HT-29 (cell line): Measurements from ENCODE around the gene PRRC2A. TPM values are rescaled to one million over a fixed set of nuclear protein-coding genes. Genes with fewer than 3 reads are reported as not detected.
"Not testable (repeated sequence)": the region's sequence is repeated elsewhere in the genome, so short reads cannot be mapped to it uniquely, and the experiment has no call there.

Experiments used
- DNase-seq: peaks from one replicate; pipeline ENCODE4 v3.0.0-alpha.2; 2015; ENCODE audit warnings: low spot score
- total RNA-seq: library from RNA; depleted of rRNA; stranded (reverse); fragments of >200 nt; shearing (Covaris generic); gene quantifications from 2 replicates; pipeline ENCODE4 v1.2.3, GENCODE V29; 2014

PRRC2A gene
- total RNA-seq, 1 experiment from 2014 or later = 172 TPM

DNA sequence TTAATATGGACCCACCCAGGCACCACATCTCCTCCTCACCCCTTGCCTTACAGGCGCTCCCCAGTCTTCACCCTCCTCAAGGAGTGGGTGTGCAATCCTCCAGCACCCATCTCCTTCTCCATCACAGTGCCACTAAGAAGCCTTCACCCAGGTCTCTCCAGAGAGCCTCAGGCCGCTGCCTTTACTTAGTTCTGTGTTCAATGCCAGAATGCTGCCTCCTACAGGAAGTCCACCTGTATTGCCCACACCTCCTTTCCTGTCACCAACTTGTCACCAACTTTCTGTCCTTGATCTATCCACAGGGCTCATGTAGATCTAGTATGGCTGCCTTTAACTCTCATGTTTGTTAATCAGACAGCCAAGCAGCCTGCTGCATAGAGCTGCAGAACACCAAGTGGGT, 35.0 kb upstream of the PRRC2A start:
- peak; percentile 32 for DNase-seq

DNA sequence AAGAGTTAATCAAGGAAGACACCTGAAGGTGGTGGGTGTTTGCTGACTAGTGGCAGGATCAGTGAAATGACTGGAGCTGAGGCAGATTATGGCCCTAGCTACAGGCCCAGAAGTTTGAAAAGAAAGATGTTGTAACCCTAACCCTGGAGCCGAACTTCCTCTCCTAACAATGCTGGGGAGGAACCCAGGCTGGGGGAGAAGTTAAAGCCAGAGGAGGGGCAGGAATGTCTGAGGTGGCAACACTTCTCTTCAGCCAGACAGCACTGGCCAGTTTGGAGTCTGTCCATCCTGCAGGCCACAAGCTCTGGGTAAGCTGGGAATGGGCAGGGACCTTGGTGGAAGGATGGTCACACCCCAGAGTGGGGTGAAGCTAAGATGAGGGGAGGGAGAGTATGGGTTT, 34.5 kb upstream of the PRRC2A start, which contains the start of gene LST1:
LST1 (plus strand) TSS at position 270 of the 400 bp plus-strand sequence. CDS start 1,023 bp downstream, outside the sequence.
- DNase-seq = no peak

DNA sequence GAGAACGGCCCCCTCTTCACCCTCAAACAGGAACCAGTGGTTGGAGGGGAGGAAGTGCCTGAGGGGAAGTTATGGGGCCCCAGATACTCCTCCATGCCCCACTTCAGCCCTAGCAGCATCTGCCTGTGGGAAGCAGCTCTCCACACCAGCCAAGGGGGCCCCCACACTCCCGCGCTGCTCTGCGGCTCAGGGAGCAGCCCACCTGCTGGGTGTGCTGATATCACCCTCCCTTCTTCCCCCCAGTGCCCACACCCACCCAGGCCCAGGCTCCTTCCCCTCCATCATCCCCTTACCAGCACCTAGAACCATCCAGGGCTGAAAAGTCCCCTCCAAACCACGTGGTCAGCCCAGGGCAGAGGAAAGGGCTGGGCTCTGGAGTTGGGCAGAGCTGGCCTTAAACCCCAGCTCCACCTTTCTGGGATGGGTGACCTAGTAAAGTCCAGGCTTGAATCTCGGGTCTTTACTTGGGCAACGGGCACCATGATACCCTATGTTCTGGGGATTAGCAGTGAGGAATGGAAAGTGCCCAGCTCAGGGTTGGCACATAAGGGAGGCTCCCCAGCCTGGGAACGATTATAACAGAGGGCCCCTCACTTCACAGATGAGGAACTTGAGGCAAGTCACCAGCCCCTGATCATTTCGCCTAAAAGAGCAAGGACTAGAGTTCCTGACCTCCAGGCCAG, 33.8 kb upstream of the PRRC2A start:
- no peak for DNase-seq

DNA sequence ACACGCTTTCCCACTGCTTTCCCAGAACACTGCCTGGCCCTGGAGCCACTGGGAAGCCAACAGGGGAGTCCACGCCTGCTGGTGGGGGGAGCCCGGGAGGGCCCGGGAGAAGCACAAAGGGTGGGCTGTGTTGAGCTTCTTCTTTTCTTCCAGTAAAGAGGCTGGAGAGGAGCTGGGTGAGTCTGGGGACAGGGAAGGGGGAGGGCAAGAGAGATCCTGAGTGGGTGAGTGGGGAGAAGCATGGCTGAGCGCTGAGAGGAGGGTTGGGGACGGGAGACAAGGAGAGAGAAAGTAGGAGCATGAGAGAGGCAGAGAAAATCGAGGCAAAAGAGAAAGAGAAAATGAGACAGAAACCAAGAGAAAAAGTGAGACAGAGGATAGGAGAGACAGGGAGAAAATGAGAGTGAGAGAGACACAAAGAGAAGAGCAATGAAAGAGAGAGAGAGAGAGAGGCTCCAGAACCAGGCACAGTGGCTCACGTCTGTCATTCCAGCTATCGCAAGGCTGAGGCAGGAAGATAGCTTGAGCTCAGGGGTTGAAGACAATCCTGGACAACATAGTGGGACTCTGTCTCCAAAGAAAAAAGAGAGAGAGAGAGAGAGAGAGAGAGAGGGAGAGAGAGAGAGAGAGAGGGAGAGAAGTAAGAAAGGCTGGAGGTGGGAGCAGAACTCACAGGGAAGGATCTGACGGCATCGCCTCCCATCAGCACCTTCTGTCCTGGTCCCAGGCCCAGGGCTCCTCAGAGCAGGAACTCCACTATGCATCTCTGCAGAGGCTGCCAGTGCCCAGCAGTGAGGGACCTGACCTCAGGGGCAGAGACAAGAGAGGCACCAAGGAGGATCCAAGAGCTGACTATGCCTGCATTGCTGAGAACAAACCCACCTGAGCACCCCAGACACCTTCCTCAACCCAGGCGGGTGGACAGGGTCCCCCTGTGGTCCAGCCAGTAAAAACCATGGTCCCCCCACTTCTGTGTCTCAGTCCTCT, 32.4 kb upstream of the PRRC2A start:
- DNase-seq = no peak

DNA sequence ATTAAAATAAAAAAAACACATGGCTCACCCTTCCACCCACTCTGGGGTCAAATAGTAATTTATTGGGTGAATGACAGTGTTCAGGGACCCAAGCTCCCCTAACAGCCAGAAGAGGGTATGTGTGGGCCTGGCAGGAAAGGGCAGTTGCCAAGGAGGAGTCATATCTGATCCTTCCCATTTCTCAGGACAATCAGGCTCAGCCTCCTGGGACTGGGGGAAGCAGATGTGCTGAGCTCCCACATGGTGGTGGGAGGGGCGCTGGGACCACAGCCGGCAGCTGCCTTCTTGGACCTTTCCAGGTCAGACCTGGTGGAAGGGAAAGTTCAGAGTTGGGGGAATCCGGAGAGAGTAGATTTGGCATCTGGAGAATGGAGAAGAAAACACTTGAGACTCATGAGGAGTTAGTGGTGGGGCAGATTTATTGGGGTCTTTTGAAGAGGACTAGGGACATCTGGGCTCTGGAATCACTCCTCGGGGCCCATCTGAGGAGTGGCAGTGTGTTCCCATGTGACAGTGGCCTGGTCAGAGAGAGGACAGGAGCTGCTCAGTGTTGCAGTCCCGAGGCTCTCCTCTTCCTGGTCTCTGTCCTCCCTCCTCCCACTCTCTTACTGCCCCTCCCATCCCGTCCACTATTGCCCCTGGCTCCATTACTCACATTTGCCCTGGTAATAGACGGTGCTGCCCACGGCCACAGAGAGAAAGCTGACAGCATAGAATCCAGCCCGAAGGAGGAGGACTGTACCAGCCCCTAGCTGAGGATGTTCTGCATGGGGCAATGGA, 31.5 kb upstream of the PRRC2A start:
- DNase-seq = no peak

DNA sequence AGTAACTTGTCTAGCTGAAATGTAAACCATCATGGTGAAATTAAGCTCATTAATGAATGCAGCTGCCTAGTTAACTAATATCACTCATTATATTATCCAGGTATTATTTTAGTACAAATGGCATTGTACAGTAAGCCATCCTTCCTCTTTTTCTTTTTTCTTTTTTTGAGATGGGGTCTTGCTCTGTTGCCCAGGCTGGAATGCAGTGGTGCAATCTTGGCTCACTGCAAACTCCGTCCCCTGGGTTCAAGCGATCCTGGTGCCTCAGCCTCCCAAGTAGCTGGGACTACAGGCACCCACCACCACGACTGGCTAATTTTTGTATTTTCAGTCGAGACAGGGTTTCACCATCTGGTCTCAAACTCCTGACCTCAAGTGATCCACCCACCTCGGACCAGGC, 29.8 kb upstream of the PRRC2A start:
- DNase-seq = not testable (repeated sequence)

DNA sequence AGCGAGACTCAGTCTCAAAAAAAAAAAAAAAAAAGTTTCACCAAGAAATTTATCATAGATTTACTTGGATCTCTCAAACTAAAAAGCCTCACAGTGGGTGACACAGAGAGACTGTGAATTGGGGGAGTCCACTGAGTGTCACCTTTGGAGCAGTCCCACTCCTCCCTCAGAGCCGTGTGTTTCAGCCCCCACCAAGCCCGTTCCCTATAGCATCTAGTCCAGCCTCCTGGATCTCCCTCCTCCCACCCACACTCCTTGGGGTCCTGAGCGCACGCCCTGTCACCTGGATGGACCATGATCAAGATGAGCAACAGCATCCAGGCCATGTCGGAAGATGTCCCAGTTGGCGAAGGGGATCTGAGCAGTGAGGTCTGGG, 28.1 kb upstream of the PRRC2A start:
- no peak for DNase-seq

DNA sequence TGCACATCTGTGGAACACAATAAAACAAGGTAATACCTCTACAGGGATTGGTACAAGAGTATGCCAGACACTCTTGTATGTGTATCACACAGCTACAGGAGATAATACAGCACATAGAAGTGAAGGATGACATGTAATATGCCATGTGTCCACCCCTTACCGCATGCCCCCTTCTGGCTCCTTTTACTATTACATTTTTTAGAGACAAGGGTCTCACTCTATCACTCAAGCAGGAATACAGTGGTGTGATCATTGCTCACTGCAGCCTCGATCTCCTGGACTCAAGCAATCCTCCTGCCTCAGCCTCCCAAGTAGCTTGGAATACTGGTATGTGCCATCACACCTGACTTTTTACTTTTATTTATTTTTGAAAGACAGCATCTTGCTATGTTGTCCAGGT, 23.5 kb upstream of the PRRC2A start:
- peak; percentile 42 for DNase-seq

DNA sequence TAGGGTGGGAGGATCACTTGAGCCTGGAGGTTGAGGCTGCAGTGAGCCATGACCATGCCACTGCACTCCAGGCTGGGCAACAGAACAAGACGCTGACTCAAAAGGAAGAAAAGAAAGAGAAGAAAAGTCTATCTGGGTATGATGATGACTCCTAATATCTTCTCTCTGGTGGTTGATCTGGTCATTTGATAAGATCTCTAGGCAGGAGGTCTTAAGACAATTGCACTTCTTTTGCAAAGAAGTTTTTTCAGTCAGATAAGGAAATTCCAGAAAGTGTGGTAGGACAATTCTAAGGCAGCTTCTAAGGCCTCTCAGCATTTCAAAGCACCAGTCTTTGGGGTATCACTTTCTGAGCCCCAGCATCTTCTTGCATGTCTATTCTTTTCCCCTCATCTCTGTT, 13.2 kb upstream of the PRRC2A start:
- DNase-seq = no peak

DNA sequence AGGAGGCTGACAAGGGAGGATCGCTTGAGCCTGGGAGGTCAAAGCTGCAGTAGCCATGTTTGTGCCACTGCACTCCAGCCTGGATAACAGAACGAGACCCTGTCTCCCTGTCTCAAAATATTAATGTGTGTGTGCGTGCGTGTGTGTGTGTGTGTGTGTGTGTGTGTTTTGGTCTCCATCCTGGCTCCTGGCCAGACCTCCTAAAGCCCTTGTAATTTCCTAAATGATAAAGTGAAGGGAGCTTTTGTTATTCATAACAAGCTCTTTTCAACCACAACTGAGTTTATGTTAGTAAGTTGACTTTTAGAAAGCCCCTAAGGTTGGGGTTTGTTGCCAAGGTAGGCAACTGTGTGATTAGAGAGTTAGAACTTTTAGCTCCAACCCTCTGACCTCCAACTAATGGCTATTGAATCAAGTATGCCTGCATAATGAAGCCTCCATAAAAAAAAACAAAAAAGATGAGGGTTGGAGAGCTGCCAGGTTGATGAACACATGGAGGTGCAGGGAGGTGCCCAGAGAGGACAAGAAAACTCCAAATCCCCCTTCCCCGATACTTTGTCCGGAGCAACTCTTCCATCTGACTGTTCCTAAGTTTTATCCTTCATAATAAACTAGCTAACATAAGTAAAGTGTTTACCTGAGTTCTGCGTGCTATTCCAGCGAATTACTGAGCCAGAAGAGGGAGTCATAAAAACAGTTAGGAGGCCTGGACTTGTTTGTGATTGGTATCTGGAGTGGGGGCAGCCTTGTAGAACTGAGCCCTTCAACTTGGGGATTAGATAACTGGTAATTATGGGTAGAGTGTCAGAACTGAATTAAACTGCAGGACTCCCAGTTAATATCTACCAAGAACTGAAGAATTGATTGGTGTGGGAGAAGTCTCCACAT, 10.8 kb upstream of the PRRC2A start:
- no peak for DNase-seq

DNA sequence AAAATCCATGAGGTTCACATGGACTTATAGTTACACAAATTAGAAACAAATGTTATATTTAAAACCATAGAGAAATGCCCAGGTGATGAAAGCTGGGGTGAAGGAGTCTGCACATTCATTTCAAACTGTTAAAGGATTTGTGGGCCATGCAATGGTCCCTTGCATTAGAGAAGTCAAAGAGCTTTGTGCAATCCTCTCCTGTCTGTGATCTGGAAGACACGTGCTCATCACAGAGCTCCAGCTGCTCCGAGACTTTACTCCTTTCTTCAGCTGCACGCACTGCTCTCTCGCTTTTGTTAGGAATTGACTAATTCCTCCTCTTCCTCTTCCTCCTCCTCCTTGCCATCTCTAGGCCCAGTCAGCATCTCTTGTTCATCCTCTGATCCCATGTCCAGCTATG, 9.5 kb upstream of the PRRC2A start:
- no peak for DNase-seq

DNA sequence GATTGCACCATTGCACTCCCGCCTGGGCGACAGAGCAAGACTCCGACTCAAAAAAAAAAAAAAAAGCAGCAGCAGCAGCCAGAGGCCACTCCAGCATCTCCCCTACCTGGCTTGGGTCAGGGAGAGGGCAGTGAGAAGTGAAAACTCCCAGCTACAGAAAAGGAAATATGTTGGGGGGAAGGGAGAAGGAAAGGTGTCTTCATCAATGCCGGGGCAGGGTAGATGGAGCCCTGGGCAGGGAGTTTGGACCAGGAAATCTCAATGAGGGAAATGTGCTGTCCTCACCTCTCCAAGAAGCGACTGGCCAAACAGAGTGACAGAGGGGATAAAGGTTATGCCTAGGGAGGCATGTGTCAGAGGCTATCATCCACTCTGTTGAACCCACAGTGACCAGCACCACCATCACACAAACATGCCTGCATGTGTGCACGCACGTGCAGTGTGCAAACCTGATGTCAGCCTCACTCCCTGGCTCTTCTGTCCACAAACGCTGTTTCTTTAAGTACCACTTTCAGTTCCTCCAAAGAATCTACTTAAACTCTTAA, 6.4 kb upstream of the PRRC2A start:
- no peak for DNase-seq

DNA sequence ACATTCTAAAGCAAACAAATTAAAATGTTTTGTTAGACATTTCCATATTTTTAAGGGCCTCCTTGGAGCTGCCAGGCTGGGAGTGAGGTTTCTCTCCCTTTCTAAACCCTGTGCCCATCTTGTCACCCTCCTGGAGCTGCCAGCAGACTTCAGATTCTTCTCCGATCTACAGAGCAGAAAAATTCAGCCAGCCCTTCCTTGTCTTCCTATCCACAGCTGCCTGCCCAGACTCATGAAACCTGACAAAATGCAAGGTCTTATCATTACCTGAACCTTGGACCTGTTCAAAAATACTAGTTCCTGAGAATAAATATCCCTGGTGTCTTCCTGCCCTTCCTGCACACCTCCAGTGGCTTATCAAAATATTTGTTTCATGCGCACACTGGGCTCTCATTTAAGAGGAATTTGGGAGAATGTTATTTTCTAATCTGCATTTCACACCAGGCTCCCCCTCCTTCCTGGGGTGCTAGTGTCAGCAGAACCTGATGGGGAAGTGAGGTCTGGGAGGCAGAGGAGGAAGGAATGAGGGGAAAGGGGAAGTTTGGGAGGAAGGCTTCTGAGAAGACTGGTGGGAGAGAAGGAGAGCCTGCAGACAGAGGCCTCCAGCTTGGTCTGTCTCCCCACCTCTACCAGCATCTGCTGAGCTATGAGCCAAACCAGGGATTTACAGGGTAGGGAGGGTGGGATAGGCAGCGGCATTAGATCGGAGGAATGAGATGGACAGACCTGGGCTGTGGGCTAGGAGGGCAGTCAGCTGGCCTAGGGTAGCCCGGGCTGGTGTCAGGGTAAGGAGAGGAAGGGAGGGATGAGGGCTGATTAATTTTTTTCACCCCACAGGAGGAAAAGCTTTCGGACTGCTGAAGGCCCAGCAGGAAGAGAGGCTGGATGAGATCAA, 5.6 kb upstream of the PRRC2A start, which contains the start of gene AIF1:
AIF1 (plus strand) TSS at position 551 of the 895 bp plus-strand sequence; CDS start at position 647, 96 bp downstream.
- no peak for DNase-seq

DNA sequence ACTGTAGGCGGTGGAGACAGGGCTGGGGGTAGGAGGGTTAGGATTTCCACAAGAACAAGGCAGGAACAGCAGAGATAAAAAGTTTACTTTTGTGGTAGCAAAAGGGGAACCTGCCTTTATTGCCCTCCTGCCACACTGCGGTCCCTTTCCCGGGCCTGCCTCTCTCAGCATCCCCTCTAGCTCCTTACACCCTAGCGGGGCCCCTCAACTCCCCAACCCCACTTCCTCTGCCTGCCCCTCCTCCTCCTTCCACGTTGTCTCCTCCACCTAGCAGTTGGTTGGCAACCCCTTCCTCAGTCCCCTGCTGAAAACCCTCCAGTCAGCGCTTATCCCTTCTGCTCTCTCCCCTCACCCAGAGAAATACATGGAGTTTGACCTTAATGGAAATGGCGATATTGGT, 4.8 kb upstream of the PRRC2A start:
- no peak for DNase-seq

DNA sequence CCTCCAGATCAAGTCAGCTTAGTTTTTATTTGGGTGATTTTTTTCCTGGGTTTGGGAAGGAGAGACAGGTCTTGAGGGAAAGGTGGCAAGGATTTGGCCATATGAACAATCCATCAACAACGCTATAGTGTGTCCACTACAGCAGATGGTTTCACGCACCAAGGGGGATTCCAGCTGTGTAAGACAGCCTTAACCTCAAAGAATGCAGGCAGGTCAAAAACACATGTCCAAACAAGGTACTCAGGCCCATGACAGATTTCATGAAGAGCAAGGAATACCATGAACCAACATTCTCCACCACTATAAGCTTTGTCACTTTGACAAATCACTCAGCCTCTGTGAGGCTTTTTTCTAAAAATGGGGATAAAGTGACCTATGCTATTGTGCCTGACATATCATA, 3.5 kb upstream of the PRRC2A start:
- DNase-seq = no peak

DNA sequence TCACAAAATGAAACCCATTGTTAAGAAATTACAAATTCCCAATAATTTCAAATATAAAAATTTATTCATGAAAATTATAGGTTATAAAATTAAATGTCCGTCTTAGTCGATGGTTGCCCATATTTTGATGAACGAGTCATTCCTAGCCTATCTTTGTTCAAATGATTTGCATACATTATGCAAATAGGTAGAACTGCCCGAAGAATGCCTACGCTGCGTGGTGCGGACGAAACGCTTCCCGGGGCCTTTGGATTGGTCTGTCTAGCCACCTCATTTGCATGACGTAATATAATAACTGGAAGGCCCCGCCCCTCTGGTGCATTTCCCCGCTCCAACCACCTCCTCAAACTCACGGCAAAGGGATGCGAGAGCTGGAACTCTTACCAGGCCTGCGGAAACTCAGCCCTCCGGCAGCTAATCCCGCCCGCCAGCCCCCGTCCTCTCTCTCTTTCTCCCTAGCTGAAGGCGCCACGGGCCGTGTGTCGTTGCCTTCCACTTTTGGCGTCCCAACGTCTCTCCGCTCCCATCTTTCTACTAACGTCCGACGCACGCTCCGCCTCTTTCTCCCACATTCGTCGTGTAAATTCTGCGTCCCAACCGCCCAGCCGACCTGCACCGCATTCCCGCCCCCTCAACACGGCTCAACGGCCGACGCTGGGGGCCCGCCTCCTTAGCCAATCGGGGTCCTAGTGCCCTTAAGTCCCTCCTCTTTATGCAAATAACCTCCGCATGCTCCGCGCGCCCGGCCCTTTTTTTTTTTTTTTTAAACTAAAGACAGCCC, 520 bp upstream of the PRRC2A start:
- DNase-seq = peak; percentile 98

DNA sequence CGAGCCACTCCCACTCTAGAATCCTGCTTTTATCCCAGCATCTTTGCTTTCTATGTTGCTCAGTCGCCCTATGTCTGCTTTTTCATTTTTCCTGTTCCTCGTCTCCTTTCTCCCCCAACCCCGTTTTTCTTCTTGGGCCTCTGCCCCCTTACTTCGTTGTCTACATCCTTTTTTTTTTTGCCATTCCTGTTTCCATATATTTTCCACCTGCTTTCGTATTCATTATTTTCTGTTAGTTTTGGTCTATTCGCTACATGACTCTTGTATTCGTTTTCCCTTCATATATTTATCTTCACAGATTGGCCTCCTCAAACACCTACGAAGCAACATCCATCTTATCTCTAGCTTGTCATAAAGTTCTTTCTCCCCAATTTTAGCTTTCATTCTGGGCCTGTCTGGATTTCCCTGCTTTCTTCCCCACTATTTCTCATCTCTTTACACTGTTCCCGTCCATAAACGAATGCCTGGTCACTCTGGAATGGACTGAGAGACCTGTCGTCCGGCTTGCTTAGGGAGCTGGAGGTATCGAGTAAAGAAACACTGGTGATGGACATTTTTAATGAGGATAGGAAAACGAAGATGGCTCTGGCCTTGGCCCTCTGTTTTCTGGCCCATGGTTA, 915 bp downstream of the PRRC2A start:
- DNase-seq = peak; percentile 22

DNA sequence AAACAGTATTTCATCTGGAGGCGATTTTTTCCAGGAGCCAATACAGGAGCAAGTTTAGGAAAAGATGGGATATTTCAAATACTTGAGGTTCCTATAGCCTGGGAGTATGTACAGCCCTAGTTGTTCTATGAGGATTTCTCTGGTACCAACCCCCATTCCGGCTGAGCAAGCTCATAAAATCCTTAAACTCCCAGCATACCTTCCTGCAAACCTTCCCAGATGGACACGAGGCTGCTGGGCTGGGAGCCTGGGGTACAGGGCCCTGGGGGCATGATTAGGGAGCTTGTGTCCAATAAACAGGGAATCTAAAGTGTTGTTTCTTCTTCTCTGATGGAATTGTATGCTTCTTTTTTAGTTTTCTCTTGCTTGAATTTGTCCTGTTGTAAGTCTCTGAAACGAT, 1.5 kb downstream of the PRRC2A start:
- DNase-seq = peak; percentile 44
